ENCODE data around the gene THOP1. TPM values are rescaled to one million over a fixed set of nuclear protein-coding genes. Genes with fewer than 3 reads are reported as not detected.

THOP1 gene
- total RNA-seq, 1 experiment from 2014 or later, result 85.8 TPM

DNA sequence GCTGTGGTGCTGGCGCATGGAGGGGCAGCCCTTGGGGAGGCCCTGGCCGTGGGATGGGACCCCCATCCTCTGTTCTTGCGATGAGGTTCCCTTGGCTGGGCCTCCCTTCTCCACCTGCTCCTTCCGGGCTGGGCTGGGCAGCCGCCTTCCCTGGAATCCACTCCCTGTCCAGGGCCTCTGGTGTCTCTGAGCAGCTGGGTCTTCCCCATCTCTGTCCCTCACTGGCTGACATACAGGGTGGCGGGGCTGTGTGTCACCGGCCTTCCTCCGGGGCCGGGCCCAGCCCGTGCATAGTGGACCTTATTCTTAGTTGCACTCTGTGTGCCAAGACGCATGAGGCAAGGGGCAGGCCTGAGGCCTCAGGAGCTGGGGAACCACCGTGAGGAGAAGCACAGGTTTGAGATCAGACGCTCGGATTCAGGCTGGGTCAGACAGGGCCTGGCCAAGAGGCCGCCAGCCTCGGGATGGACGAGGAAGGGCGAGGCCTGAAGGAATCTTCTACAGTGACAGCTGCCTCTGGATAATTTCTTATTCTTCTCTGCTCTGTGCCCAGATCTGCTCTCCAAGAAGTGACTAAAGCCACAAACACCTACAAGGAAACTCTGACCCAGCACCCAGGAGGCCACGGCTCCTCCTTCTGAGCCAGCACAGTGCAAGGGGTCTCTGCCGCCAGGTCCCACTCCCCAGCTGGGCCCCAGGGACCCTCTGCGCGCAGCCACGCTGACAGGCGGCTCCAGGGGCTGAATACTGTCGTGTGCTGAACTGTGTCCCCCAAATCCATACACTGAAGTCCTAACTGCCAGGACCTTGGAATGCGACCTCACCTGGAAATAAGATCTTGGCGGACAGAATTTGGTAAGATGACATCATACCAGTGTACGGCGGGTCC lies 13.3 kb upstream of the THOP1 start:
- TF ChIP-seq EZH2 (IDR thresholded peaks at IDR 0.05; ENCODE audit: low read depth) (no peak), CTCF (conservative IDR thresholded peaks at IDR 0.05) (no peak)
- H2AFZ ChIP-seq, result no peak overlapping the region
- H3K4me2 ChIP-seq, result no peak overlapping the region
- H3K9me2 ChIP-seq (ENCODE audit: insufficient read depth), result no peaks in the 10 kb centered on the region
- no peak for DNase-seq
- H4K20me1 ChIP-seq (ENCODE audit: insufficient read depth), result peaks cover 20% of the 10 kb centered on the region
- no peaks in the 10 kb centered on the region for H3K9me3 ChIP-seq (ENCODE audit: insufficient read depth, low read depth)
- H3K4me3 ChIP-seq, result no peak overlapping the region
- BruUV-seq (replicated peaks), result no TSS peak
- peaks cover 48% of the 10 kb centered on the region for H3K79me2 ChIP-seq (ENCODE audit: low read depth)
- H3K27me3 ChIP-seq (ENCODE audit: insufficient read depth, low read depth), result no peaks in the 10 kb centered on the region
- no peaks in the 10 kb centered on the region for H3F3A ChIP-seq (ENCODE audit: insufficient read depth, low read depth)
- ChIA-PET CTCF (no interaction called here), POLR2A (ENCODE audit: unreplicated experiment) (no interaction called here)
- no peaks in the 10 kb centered on the region for H3K36me3 ChIP-seq (ENCODE audit: low read depth)
- intact Hi-C loops (cut with micrococcal nuclease; ENCODE audit: unreplicated experiment), result no loop called here
- no peak overlapping the region for H3K27ac ChIP-seq
- no peaks in the 10 kb centered on the region for H3K4me1 ChIP-seq (replicated peaks; ENCODE audit: insufficient read depth)

DNA sequence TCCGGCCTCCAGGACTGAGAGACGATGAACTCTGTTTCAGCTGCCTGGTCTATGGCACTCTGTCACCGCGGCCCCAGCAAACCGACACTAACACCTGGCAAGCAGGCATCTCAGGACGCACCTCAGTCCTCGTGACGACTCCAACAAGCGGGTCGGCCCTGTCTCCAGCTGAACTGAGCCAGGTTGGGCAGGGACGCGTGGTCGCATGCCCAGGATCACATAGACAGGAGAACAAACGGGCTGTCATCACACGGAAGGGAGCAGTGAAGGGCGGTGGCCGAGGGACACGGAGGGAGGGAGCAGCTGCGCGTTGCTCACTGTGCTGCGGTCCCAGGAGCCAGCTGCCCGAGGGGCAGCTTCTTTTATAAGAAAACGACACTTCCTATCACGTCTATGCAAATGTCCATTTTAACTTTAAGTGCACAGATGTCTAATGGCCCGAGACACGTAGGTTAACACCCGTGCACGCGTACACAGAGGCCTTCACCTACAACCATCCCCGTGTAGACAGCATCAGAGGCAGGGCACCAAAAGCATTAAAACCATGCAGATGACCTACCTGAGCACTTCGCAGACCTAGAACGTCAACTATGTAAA lies 11.1 kb upstream of the THOP1 start:
- BruUV-seq (replicated peaks), result no TSS peak
- H3K4me2 ChIP-seq, result no peak overlapping the region
- peaks cover 68% of the 10 kb centered on the region for H3K79me2 ChIP-seq (ENCODE audit: low read depth)
- ChIA-PET CTCF (no interaction called here), POLR2A (ENCODE audit: unreplicated experiment) (no interaction called here)
- H4K20me1 ChIP-seq (ENCODE audit: insufficient read depth), result peaks cover 18% of the 10 kb centered on the region
- no peaks in the 10 kb centered on the region for H3K9me3 ChIP-seq (ENCODE audit: insufficient read depth, low read depth)
- intact Hi-C loops (cut with micrococcal nuclease; ENCODE audit: unreplicated experiment), result no loop called here
- H3K9me2 ChIP-seq (ENCODE audit: insufficient read depth), result no peaks in the 10 kb centered on the region
- TF ChIP-seq EZH2 (IDR thresholded peaks at IDR 0.05; ENCODE audit: low read depth) (no peak), CTCF (conservative IDR thresholded peaks at IDR 0.05) (no peak)
- H3K27ac ChIP-seq, result no peak overlapping the region
- DNase-seq, result no peak
- H3K36me3 ChIP-seq (ENCODE audit: low read depth), result no peaks in the 10 kb centered on the region
- H3F3A ChIP-seq (ENCODE audit: insufficient read depth, low read depth), result no peaks in the 10 kb centered on the region
- H2AFZ ChIP-seq, result no peak overlapping the region
- H3K4me1 ChIP-seq (replicated peaks; ENCODE audit: insufficient read depth), result no peaks in the 10 kb centered on the region
- no peaks in the 10 kb centered on the region for H3K27me3 ChIP-seq (ENCODE audit: insufficient read depth, low read depth)
- no peak overlapping the region for H3K4me3 ChIP-seq

- no peak for DNase-seq
- Histone ChIP-seq H3K79me2 (ENCODE audit: low read depth) (peaks cover 76% of the 10 kb centered on the region), H3K27ac (no peak overlapping the region), H3K27me3 (ENCODE audit: insufficient read depth, low read depth) (no peaks in the 10 kb centered on the region), H3K4me3 (no peak overlapping the region), H3K9me2 (ENCODE audit: insufficient read depth) (no peaks in the 10 kb centered on the region), H4K20me1 (ENCODE audit: insufficient read depth) (peaks cover 17% of the 10 kb centered on the region), H3K4me1 (replicated peaks; ENCODE audit: insufficient read depth) (no peaks in the 10 kb centered on the region), H3K4me2 (no peak overlapping the region), H3F3A (ENCODE audit: insufficient read depth, low read depth) (no peaks in the 10 kb centered on the region), H2AFZ (no peak overlapping the region), H3K9me3 (ENCODE audit: insufficient read depth, low read depth) (no peaks in the 10 kb centered on the region), H3K36me3 (ENCODE audit: low read depth) (no peaks in the 10 kb centered on the region)
- intact Hi-C loops (cut with micrococcal nuclease; ENCODE audit: unreplicated experiment), result no loop called here
- POLR2A ChIA-PET (ENCODE audit: unreplicated experiment), result no interaction called here
- no peak for TF ChIP-seq EZH2 (IDR thresholded peaks at IDR 0.05; ENCODE audit: low read depth)
- BruUV-seq (replicated peaks), result no TSS peak
- CTCF ChIA-PET, result no interaction called here
Measured at GRCh38 chr19:2774953-2775555, 10.2 kb upstream of the THOP1 start.

Data from PC-9 (cell line).